ENCODE data around the gene PIN1. TPM values are rescaled to one million over a fixed set of nuclear protein-coding genes. Genes with fewer than 3 reads are reported as not detected.

PIN1 gene
- total and polyA plus RNA-seq, 8 donors, result 15.1 to 92.8 (median 24.1) TPM

GRCh38 chr19:9877780-9878510, 42.8 kb downstream of the PIN1 start:
- Histone ChIP-seq H3K27me3 (no peaks in the 10 kb centered on the region), H3K27ac (no peak overlapping the region), H3K4me3 (no peak overlapping the region), H3K36me3 (no peaks in the 10 kb centered on the region), H3K9me3 (no peaks in the 10 kb centered on the region), H3K4me1 (no peaks in the 10 kb centered on the region)
- DNase-seq (no peak), FAIRE-seq (no peak), ATAC-seq (no peak)
- intact Hi-C loops (cut with DNase I), result no loop called here
- WGBS, 2 donors, result 92 to 95% methylated on average over 10 of the region's 10 CpGs
- TF ChIP-seq CTCF (IDR thresholded peaks at IDR 0.05), result no peak

DNA sequence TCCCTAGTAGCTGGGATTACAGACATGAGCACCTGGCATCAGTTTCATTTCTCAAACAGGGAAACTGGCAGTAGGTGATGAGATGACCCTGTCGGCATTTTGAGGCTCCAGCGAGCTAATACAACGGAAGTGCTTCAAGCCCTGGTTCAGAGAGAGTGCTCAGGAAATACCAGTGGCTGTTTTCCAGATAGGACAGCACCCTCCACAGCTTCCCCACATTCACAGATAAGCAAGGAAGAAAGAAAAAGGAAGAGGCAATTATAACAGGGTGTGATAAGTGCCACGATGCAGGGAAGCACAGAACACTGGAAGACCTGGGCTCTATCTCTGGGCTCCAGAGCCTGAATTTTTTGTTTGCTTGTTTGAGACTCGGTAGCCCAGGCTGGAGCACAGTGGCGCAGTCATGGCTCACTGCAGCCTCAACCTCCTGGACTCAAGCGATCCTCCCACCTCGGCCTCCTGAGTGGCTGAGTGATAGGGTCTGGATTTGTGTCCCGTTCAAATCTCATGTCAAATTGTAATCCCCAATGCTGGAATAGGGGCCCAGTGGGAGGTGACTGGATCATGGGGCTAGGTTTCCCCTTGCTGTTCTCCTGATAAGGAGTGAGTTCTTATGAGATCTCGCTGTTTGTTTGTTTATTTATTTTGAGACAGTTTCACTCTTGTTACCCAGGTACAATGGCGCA, 43.5 kb downstream of the PIN1 start:
- Histone ChIP-seq H3K27ac (no peak overlapping the region), H3K4me3 (no peak overlapping the region), H3K9me3 (no peaks in the 10 kb centered on the region), H3K36me3 (no peaks in the 10 kb centered on the region), H3K27me3 (no peaks in the 10 kb centered on the region), H3K4me1 (no peaks in the 10 kb centered on the region)
- ATAC-seq (no peak), FAIRE-seq (no peak), DNase-seq (no peak)
- intact Hi-C loops (cut with DNase I), result no loop called here
- WGBS, 2 donors, result 84 to 87% methylated on average over 11 of the region's 11 CpGs
- TF ChIP-seq CTCF (IDR thresholded peaks at IDR 0.05), result no peak

GRCh38 chr19:9881720-9882119, 46.6 kb downstream of the PIN1 start:
- Histone ChIP-seq H3K4me1 (no peaks in the 10 kb centered on the region), H3K36me3 (no peaks in the 10 kb centered on the region), H3K9me3 (no peaks in the 10 kb centered on the region), H3K27ac (no peak overlapping the region), H3K27me3 (no peaks in the 10 kb centered on the region), H3K4me3 (no peak overlapping the region)
- intact Hi-C loops (cut with DNase I), result no loop called here
- FAIRE-seq, result no peak
- WGBS, 2 donors, result 74 to 75% methylated on average over 9 of the region's 9 CpGs
- DNase-seq, result no peak
- ATAC-seq, result peak in 1 of 4 donors; percentile 37
- no peak for TF ChIP-seq CTCF (IDR thresholded peaks at IDR 0.05)

DNA sequence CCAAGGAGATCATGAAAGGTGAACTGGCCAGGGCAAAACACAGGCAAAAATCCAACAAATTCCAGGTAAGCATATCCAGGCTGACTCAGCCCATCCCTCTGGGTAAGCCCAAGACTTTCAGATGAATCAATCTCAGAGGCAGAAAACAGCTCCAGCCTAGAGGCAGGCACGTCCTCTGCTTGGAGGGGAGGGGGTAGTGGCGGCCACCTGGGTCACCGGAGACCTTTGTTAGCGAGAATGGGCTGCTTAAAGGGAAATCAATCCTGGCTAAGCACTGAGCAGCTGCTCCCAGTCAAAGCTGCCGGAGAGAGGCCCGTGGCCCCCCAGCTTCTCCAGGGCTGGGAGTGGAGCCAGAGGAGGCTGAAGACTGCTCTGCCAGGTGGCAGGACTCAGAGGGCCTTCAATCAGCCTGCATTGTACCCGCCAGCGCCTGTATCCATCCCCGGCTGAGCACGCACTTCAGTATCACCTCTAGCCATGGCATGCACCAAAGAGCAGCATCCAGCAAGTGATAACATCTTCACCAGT, 48.2 kb downstream of the PIN1 start:
- whole genome bisulfite sequencing, 2 donors, result 34 to 40% methylated on average over 10 of the region's 10 CpGs
- Histone ChIP-seq H3K9me3 (no peaks in the 10 kb centered on the region), H3K4me1 (no peaks in the 10 kb centered on the region), H3K27ac (no peak overlapping the region), H3K36me3 (no peaks in the 10 kb centered on the region), H3K4me3 (no peak overlapping the region), H3K27me3 (no peaks in the 10 kb centered on the region)
- TF ChIP-seq CTCF (IDR thresholded peaks at IDR 0.05), result no peak
- no peak for DNase-seq
- peak in 2 of 4 donors; percentile 25 to 40 for ATAC-seq
- intact Hi-C loops (cut with DNase I), result no loop called here
- FAIRE-seq, result no peak

DNA sequence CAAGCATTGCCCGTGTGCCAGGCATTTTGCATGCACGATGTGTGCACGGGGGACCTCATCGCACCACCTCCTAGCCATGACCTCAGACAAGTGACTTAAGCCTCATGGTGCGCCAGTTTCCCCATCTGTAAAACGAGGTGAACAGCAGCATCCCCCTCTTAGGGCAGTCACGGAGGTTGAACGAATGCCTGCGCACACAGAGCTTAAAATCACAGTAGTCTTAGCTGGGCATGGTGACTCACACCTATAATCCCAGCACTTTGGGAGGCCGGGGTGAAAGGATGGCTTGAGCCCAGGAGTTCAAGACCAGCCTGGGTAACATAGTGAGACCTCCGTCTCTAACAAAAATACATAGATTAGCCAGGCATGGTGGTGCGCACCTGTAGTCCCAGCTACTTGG, 48.6 kb downstream of the PIN1 start:
- no peak for ATAC-seq
- Histone ChIP-seq H3K27me3 (no peaks in the 10 kb centered on the region), H3K4me3 (no peak overlapping the region), H3K4me1 (no peaks in the 10 kb centered on the region), H3K27ac (no peak overlapping the region), H3K9me3 (no peaks in the 10 kb centered on the region), H3K36me3 (no peaks in the 10 kb centered on the region)
- intact Hi-C loops (cut with DNase I), result no loop called here
- WGBS, 2 donors, result 66 to 74% methylated on average over 12 of the region's 12 CpGs
- no peak for TF ChIP-seq CTCF (IDR thresholded peaks at IDR 0.05)
- FAIRE-seq, result no peak
- no peak for DNase-seq
